Measurements from ENCODE around the gene SORCS2.

GRCh38 chr4:7574287-7575014 is 382.1 kb downstream of the SORCS2 start:
- TF ChIP-seq CTCF (conservative IDR thresholded peaks at IDR 0.05; ENCODE audit: low read length), result no peak
- TF ChIP-seq EZH2phosphoT487 (IDR thresholded peaks at IDR 0.05; ENCODE audit: borderline replicate concordance, low read depth, low read length), result no peak

Measured in OCI-LY7 (cell line).